Astrocyte (in vitro differentiated cells and primary cell): ENCODE measurements around the gene CLIP4. TPM values are rescaled to one million over a fixed set of nuclear protein-coding genes. Genes with fewer than 3 reads are reported as not detected.

Source experiments
- DNase-seq: peaks from one replicate; pipeline ENCODE4 v3.0.0-alpha.2; 2010; ENCODE audit warnings: low read depth
- FAIRE-seq: peaks from 2 replicates; lab custom pipeline; 2011; peaks lifted over from hg19 to GRCh38; lab: Jason Lieb, UNC
- H2AFZ ChIP-seq: 2 replicates; pipeline ENCODE4 v1.6.0; 2012; ENCODE audit warnings: low read depth, low read length, inconsistent platforms
- H3K27ac ChIP-seq: 2 replicates; pipeline ENCODE4 v1.5.1; 2011; ENCODE audit warnings: low read depth, low read length, inconsistent platforms
- H3K27me3 ChIP-seq: 2 replicates; pipeline ENCODE4 v1.6.0; 2011; ENCODE audit warnings: low read length, inconsistent platforms; ENCODE audit not compliant: insufficient read depth
- H3K36me3 ChIP-seq: 2 replicates; pipeline ENCODE4 v1.5.1; 2011; ENCODE audit warnings: low read length, inconsistent platforms; ENCODE audit not compliant: insufficient read depth
- H3K4me1 ChIP-seq: 2 replicates; pipeline ENCODE4 v1.5.1; 2011; ENCODE audit warnings: low read length, inconsistent platforms; ENCODE audit not compliant: insufficient read depth
- H3K4me2 ChIP-seq: 2 replicates; pipeline ENCODE4 v1.6.0; 2012; ENCODE audit warnings: low read length, inconsistent platforms
- H3K4me3 ChIP-seq: 2 replicates; pipeline ENCODE4 v1.5.1; 2011; ENCODE audit warnings: low read depth, mild to moderate bottlenecking, low read length, inconsistent platforms; ENCODE audit not compliant: insufficient read depth
- H3K79me2 ChIP-seq: 2 replicates; pipeline ENCODE4 v1.6.0; 2012; ENCODE audit warnings: mild to moderate bottlenecking, low read length, inconsistent platforms; ENCODE audit not compliant: insufficient read depth
- H3K9ac ChIP-seq: 2 replicates; pipeline ENCODE4 v1.6.0; 2012; ENCODE audit warnings: mild to moderate bottlenecking, low read length, inconsistent platforms
- H3K9me3 ChIP-seq: 2 replicates; pipeline ENCODE4 v1.5.1; 2012; ENCODE audit warnings: low read depth, mild to moderate bottlenecking, low read length, inconsistent platforms; ENCODE audit not compliant: insufficient read depth
- H4K20me1 ChIP-seq: 2 replicates; pipeline ENCODE4 v1.6.0; 2012; ENCODE audit warnings: low read length, inconsistent platforms; ENCODE audit not compliant: insufficient read depth
- H3K27ac Mint-ChIP-seq: one replicate; pipeline ENCODE4 v1.8.0; 2021; ENCODE audit warnings: mild to moderate bottlenecking, mixed read lengths; ENCODE audit not compliant: unreplicated experiment
- H3K27me3 Mint-ChIP-seq: one replicate; pipeline ENCODE4 v1.8.0; 2021; ENCODE audit warnings: low read depth, mixed read lengths; ENCODE audit not compliant: unreplicated experiment
- H3K36me3 Mint-ChIP-seq: one replicate; pipeline ENCODE4 v1.8.0; 2021; ENCODE audit warnings: low read depth, mixed read lengths; ENCODE audit not compliant: unreplicated experiment
- H3K4me1 Mint-ChIP-seq: one replicate; pipeline ENCODE4 v1.8.0; 2021; ENCODE audit warnings: low read depth, mixed read lengths; ENCODE audit not compliant: unreplicated experiment
- H3K4me3 Mint-ChIP-seq: one replicate; pipeline ENCODE4 v1.8.0; 2021; ENCODE audit warnings: mild to moderate bottlenecking, moderate library complexity, mixed read lengths; ENCODE audit not compliant: unreplicated experiment
- H3K9me3 Mint-ChIP-seq: one replicate; pipeline ENCODE4 v1.8.0; 2021; ENCODE audit warnings: mild to moderate bottlenecking, mixed read lengths; ENCODE audit not compliant: unreplicated experiment
- CTCF ChIP-seq: IDR thresholded peaks from 2 replicates; pipeline ENCODE4 v1.5.1; 2011; ENCODE audit warnings: low read depth, mild to moderate bottlenecking, inconsistent platforms, low read length, moderate library complexity; ENCODE audit not compliant: insufficient read depth
- EZH2 ChIP-seq: IDR thresholded peaks from 2 replicates; pipeline ENCODE4 v1.6.1; 2012; ENCODE audit warnings: mild to moderate bottlenecking, low read length, inconsistent platforms; ENCODE audit not compliant: insufficient read depth
- total RNA-seq: library from RNA; stranded (reverse); gene quantifications from 2 replicates; pipeline ENCODE4 v1.2.1, GENCODE V29; 2021

CLIP4 gene
- total RNA-seq, 1 donor from 2014 or later, result 18.4 TPM

DNA sequence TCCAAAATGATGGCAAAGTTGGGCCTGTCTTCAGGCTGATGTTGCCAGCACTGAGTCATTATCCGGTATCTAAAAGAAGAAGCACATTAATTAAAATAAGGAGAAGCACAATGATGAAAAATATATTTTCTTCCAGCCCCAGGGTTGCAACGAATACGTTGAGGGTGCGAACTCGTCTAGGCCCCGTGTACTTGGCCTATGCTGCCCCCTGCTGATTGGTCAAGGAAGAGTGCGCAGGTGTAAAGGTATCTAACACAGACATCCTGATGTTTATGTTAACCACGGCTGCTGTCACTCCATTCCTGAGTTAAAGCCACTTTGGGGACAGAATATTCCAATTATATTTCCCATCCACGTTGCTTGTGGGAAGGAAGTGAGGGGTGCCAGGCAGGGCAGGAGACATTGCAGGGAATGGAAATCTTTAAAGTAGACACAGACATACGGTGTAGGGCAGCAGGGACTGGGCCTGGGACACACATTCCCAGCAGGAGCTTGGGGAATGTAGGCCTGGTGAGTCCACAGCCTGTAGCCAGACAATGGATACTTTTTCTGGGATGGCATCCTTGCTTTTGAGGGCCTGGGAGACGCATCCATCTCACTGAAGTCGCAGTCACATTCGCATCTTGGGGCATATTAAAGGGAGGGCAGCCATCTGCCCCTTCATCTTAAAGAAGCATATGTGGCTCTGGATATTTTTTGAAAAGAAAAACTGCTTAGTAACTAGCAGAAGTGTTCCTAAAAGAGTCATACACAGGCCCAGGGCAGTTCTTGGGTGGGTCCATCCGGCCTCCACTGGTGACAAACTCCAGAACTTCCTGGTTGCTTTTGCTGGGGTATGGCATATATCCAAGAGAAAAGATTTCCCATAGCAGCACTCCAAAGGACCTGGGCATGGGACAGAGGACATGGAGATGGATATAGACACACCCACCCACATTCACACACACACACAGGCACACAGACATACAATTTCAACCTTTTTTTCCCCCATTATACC is 81.9 kb downstream of the CLIP4 start:
- Mint-ChIP-seq H3K27me3 (no peaks in the 10 kb centered on the region), H3K36me3 (no peaks in the 10 kb centered on the region), H3K4me1 (peaks cover 2% of the 10 kb centered on the region), H3K4me3 (no peak overlapping the region), H3K9me3 (no peaks in the 10 kb centered on the region), H3K27ac (no peak overlapping the region)
- TF ChIP-seq EZH2 (no peak), CTCF (peak; percentile 79)
- H3K4me3 ChIP-seq, result no peak overlapping the region
- H3K79me2 ChIP-seq, result no peaks in the 10 kb centered on the region
- H3K9ac ChIP-seq, result no peak overlapping the region
- no peak overlapping the region for H2AFZ ChIP-seq
- no peak for FAIRE-seq
- H3K9me3 ChIP-seq, result no peaks in the 10 kb centered on the region
- H3K27me3 ChIP-seq, result no peaks in the 10 kb centered on the region
- no peak overlapping the region for H3K4me2 ChIP-seq
- no peak overlapping the region for H3K27ac ChIP-seq
- DNase-seq, result peak; percentile 10
- H3K36me3 ChIP-seq, result no peaks in the 10 kb centered on the region
- peaks cover 6% of the 10 kb centered on the region for H3K4me1 ChIP-seq
- H4K20me1 ChIP-seq, result no peaks in the 10 kb centered on the region

GRCh38 chr2:29201979-29202378 is 86.8 kb downstream of the CLIP4 start:
- H3K27ac Mint-ChIP-seq, result no peak overlapping the region
- H3K4me3 ChIP-seq, result no peak overlapping the region
- no peak overlapping the region for H3K4me3 Mint-ChIP-seq

GRCh38 chr2:29202819-29203495 is 87.7 kb downstream of the CLIP4 start:
- no peaks in the 10 kb centered on the region for H3K79me2 ChIP-seq
- no peaks in the 10 kb centered on the region for H3K9me3 Mint-ChIP-seq
- no peak overlapping the region for H3K27ac Mint-ChIP-seq
- H3K27me3 ChIP-seq, result no peaks in the 10 kb centered on the region
- no peak overlapping the region for H3K4me3 ChIP-seq
- TF ChIP-seq EZH2, result no peak
- no peak for TF ChIP-seq CTCF
- H3K4me3 Mint-ChIP-seq, result no peak overlapping the region
- H3K36me3 Mint-ChIP-seq, result no peaks in the 10 kb centered on the region
- peaks cover 3% of the 10 kb centered on the region for H3K4me1 ChIP-seq
- no peaks in the 10 kb centered on the region for H4K20me1 ChIP-seq
- no peaks in the 10 kb centered on the region for H3K36me3 ChIP-seq
- H3K27me3 Mint-ChIP-seq, result peaks cover 2% of the 10 kb centered on the region
- H3K27ac ChIP-seq, result no peak overlapping the region
- H2AFZ ChIP-seq, result no peak overlapping the region
- H3K9me3 ChIP-seq, result no peaks in the 10 kb centered on the region
- no peak overlapping the region for H3K9ac ChIP-seq
- H3K4me2 ChIP-seq, result no peak overlapping the region
- H3K4me1 Mint-ChIP-seq, result peaks cover 9% of the 10 kb centered on the region
- FAIRE-seq, result no peak
- no peak for DNase-seq

More at GRCh38 chr2:29201979-29202378, 86.8 kb downstream of the CLIP4 start:
- H4K20me1 ChIP-seq, result no peaks in the 10 kb centered on the region
- DNase-seq, result no peak
- Mint-ChIP-seq H3K36me3 (no peaks in the 10 kb centered on the region), H3K27me3 (peaks cover 2% of the 10 kb centered on the region), H3K4me1 (peaks cover 3% of the 10 kb centered on the region), H3K9me3 (no peaks in the 10 kb centered on the region)
- no peak overlapping the region for H3K9ac ChIP-seq
- no peaks in the 10 kb centered on the region for H3K4me1 ChIP-seq
- H3K27ac ChIP-seq, result no peak overlapping the region
- no peak for FAIRE-seq
- no peaks in the 10 kb centered on the region for H3K9me3 ChIP-seq
- H3K4me2 ChIP-seq, result no peak overlapping the region
- no peak for TF ChIP-seq EZH2
- no peak overlapping the region for H2AFZ ChIP-seq
- no peaks in the 10 kb centered on the region for H3K36me3 ChIP-seq
- no peaks in the 10 kb centered on the region for H3K79me2 ChIP-seq
- no peaks in the 10 kb centered on the region for H3K27me3 ChIP-seq
